ENCODE data around the gene BBS1.

Gene BBS1

GRCh38 chr11:66555416-66555815 lies 45.0 kb downstream of the BBS1 start:
- DNase-seq, result no peak

DNA sequence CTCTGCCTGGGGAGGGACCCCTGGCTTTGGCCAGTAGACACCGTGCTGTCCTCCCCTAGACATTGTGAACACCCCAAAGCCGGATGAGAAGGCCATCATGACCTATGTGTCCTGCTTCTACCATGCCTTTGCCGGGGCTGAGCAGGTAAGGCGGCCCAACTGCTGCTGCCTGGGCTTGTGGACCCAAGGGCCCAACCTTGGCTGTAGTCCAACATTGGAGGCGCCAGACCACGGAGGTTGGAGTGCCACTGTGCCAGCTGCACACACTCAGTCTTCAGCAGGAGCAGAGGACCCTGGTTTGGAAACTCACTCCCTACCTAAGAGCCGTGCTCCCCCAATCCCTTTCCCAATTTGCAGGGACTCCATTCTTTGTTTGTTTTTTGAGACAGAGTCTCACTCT lies 45.7 kb downstream of the BBS1 start:
- DNase-seq, result no peak

- DNase-seq, result no peak
These were observed 47.4 kb downstream of the BBS1 start for GRCh38 chr11:66557733-66558326.

DNA sequence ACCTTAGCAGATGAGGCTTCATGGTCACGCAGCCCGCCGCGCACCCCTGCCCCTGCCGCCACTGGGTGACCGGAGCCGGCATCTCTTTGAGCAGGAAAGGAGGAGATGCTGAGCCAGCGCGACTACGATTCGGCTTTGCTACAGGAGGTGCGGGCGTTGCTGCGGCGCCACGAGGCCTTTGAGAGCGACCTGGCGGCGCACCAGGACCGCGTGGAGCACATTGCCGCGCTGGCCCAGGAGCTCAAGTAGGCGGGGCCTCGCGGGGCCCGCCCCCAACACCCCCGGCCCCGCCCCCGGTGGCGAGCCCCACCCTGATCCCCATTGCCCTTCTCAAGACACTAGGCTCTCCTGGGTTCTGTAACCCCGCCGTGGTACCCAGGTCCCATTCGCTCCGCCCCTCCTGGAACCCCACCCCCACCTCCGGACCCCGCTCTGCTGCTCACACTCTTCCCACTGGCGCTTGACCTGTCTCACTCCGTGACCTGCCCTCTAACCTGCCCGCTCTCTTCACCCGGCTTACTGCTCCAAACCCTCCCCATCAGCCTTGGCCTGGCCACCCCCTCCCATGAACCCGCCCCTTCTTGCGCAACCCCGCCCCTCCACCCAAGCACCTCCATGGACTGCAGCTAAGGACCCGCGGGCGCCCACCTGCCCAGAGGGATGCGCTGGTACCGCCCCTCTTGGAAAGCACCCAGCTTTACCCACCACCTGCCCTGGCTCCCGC lies 48.9 kb downstream of the BBS1 start:
- DNase-seq, result peak; percentile 13

DNA sequence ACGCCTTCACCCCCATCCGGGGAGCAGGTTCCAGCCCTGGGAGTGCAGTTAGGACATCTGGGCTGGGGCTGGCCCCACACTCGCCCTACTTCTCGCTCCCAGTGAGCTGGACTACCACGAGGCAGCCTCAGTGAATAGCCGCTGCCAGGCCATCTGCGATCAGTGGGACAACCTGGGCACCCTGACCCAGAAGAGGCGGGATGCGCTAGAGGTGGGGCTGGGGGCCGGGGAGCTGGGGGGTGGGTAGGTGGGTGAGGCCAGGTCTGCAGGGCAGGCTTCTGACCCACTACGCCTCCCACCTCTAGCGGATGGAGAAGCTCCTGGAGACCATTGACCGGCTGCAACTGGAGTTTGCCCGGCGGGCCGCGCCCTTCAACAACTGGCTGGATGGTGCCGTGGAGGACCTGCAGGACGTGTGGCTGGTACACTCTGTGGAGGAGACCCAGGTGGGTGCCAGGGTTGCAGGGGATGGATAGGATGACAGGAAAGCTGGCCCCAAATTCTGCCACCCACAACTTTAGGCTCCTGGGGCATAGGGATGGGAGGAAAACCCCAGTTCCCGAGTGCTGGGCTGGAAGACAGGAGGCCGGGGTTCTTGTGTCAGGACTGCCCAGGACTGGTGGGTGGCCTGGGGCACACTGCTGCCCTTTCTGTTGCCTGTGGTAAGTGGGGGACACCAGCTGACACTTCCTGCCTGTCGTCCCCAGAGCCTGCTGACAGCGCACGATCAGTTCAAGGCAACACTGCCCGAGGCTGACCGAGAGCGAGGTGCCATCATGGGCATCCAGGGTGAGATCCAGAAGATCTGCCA lies 49.6 kb downstream of the BBS1 start:
- DNase-seq, result no peak

- DNase-seq, result no peak
These were observed 50.9 kb downstream of the BBS1 start for GRCh38 chr11:66561178-66561974.

DNA sequence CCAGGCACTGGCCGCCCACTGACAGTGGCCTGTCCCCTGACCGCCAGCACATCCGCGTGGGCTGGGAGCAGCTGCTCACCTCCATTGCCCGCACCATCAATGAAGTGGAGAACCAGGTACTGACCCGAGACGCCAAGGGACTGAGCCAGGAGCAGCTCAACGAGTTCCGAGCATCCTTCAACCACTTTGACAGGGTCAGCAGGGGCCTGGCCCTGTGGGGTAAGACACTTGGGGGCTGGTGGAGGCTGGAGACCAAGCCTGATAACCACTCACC lies 51.5 kb downstream of the BBS1 start:
- DNase-seq, result no peak

GRCh38 chr11:66562275-66562674 lies 51.8 kb downstream of the BBS1 start:
- DNase-seq, result no peak

GRCh38 chr11:66562907-66563583 lies 52.6 kb downstream of the BBS1 start:
- DNase-seq, result no peak

GRCh38 chr11:66563832-66564231 lies 53.4 kb downstream of the BBS1 start:
- DNase-seq, result no peak

- DNase-seq, result no peak
These were observed 54.1 kb downstream of the BBS1 start for GRCh38 chr11:66564538-66564937.

- no peak for DNase-seq
These were observed 54.5 kb downstream of the BBS1 start for GRCh38 chr11:66564984-66565383.

DNA sequence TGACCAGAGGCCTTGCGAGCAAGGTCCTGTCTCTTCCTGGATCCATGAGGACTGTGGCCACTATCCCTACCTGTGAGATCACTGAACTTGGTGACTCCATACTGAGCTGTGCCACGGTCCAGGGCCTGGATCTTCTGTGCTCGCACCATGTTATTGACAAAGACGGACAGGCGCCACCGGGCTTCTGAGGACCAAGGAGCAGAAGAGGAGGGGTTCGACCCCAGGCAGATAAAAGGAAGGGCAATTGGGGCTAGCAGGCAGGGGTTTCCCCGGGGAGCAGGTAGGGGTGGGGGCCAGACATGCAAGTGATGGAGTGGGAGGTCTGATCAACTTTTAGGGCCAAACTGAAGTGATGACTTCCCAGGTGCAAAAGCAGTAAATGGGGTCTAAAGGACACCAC lies 55.8 kb downstream of the BBS1 start:
- DNase-seq, result no peak

DNA sequence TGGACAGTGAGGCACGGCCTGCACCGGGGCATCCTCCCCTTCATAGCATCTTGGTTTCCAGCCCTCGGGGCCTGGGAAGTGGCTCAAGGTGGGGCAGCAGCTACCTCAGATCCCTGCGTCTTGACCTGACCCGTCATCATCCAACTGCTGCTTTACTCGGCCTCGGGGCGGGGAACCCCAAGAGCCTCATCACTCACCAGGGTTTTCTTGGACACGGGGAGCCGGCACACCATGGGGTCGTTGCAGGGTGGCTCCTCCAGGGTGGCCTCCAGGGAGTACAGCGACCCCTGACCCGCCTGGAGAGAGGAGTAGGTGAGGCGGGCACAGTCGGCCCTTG lies 57.3 kb downstream of the BBS1 start:
- no peak for DNase-seq

DNA sequence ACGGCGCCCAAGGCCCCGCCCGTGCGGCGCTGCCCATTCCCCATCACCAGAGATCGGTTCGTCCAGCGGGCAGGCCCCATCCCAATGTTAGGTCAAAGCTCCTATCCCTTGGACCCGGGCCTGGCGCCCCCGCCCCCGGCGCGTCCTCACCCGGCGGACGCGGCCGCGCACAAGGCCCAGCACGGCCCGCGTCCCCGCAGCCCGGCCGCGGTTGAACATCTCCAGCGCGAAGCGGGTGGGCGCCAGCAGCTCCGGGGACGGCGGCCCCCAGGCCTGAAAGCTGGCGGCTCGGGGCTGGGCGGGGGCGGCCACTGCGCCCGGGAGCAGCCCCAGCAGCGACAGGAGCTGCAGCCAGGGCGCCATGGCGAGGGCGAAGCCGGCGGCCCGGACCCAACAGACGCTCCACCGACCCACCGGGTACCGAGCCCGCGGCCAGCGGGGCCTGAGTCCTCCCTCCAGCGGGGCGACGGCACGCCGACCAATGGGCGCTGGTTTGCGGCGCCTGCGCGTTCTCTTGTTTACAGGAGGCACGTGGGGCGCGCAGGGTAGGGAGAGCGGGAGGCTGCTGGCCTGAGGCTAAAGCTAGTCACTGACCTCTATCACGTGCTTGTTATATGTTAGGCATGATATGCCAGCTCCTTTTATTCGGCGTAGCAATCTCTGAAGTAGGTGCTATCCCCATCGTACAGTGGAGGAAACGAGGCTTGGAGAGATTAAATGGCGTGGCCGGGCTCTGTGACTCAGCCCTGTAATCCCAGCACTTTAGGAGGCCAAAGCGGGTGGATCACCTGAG lies 57.9 kb downstream of the BBS1 start, which contains the start of gene CTSF:
TSS of gene CTSF (minus strand) at position 483 of the 793 bp plus-strand sequence. CDS start at position 363, 120 bp downstream.
- DNase-seq, result peak; percentile 66

- no peak for DNase-seq
These were observed 58.6 kb downstream of the BBS1 start for GRCh38 chr11:66569076-66569475.

DNA sequence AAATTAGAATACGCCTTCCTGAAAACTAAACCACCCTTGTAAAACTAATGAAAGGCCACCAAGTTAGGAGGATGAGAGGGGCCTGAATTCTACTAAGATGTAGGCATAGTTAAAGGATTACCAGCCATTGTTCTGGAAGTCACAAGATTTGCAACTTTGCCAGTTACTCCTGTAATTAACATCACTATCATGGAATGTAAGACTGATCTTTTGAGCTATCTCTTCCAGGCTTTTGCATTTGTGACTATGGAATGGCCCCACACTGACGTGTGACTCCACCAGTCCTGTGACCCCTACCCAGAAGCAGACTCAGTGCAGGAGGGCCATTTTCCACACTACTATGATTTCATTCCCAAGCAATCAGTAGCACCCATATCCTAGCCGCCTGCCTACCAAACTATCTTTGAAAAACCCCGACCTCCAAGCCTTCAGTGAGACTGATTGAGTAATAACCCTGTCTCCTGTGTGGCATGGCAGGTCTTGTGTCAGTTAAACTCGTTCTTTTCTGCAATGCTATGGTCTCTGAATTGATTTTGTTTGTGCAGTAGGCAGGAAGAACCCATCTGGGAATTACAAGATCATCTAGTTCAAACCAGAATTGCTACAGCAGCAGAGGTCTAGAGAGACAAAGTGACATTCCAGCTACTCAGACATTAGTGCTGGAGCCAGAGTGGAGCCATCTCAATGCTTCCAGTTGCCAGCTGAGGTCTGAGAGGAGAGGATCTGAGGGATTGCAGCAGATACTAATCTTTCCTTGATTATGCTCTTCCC lies 59.8 kb downstream of the BBS1 start:
- DNase-seq, result no peak

GRCh38 chr11:66570850-66571180 lies 60.4 kb downstream of the BBS1 start:
- DNase-seq, result no peak

- peak; percentile 65 for DNase-seq
These were observed 68.7 kb downstream of the BBS1 start for GRCh38 chr11:66579017-66579606.

DNA sequence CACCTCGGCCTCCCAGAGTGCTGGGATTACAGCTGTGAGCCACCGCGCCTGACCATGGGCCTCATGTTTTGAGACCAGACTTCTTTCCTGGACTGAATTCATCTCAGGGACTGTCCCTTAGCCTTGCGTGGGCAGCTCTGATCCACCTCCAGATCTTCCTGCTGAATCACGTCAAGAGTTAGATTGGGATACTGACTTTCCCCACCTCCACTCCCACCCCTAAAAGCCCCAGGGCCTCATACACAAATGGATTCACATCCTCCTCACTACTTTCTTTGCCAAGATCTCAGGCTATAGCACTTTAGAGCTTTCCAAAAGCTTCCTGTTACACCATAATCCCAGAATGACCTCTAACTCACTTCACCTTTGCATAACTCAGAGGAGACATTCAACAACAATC lies 70.4 kb downstream of the BBS1 start:
- no peak for DNase-seq

GRCh38 chr11:66581261-66581660 lies 70.8 kb downstream of the BBS1 start:
- no peak for DNase-seq

All from activated CD4-positive, alpha-beta T cell treated with anti-CD3 and anti-CD28 coated beads, Interleukin-2, amount 50 U/mL, for 16 hours (primary cell).